ENCODE measurements around the gene ZNF574.
"Not testable (repeated sequence)": the region's sequence is repeated elsewhere in the genome, so short reads cannot be mapped to it uniquely, and the experiment has no call there.

The ZNF574 gene
- total RNA-seq = 16.6 to 46.1 (median 24.1) reads per million in 4 donors

GRCh38 chr19:42075616-42076379 is at the start of gene ZNF574:
ZNF574 (plus strand) TSS chr19:42076166; CDS start chr19:42078607, 2,441 bp downstream.
- DNase-seq = peak; percentile 93 to 100 (median 97)

GRCh38 chr19:42028304-42029216 is 47.4 kb upstream of the ZNF574 start:
- DNase-seq = peak in 1 of 5 donors; percentile 11

GRCh38 chr19:42030645-42031440 is 45.1 kb upstream of the ZNF574 start:
- no peak for DNase-seq

GRCh38 chr19:42032431-42032830 is 43.5 kb upstream of the ZNF574 start:
- no peak for DNase-seq

GRCh38 chr19:42033413-42033812 is 42.6 kb upstream of the ZNF574 start:
- no peak for DNase-seq

- DNase-seq = peak; percentile 21 to 72 (median 54)
Observed at GRCh38 chr19:42034640-42035391, 41.1 kb upstream of the ZNF574 start.

GRCh38 chr19:42037649-42038048 is 38.3 kb upstream of the ZNF574 start:
- no peak for DNase-seq

- no peak for DNase-seq
Observed at GRCh38 chr19:42038666-42039065, 37.3 kb upstream of the ZNF574 start.

GRCh38 chr19:42040031-42040430 is 35.9 kb upstream of the ZNF574 start:
- DNase-seq = no peak

- not testable (repeated sequence) for DNase-seq
Observed at GRCh38 chr19:42040491-42040890, 35.5 kb upstream of the ZNF574 start.

GRCh38 chr19:42042455-42043170 is 33.4 kb upstream of the ZNF574 start:
- DNase-seq = no peak

- no peak for DNase-seq
Observed at GRCh38 chr19:42045575-42045974, 30.4 kb upstream of the ZNF574 start.

GRCh38 chr19:42048992-42049391 is 27.0 kb upstream of the ZNF574 start:
- DNase-seq = no peak

- DNase-seq = peak in 1 of 5 donors; percentile 45
Observed at GRCh38 chr19:42051166-42052115, 24.5 kb upstream of the ZNF574 start.

GRCh38 chr19:42052241-42052863 is 23.6 kb upstream of the ZNF574 start:
- DNase-seq = no peak

GRCh38 chr19:42053037-42053935 is 22.7 kb upstream of the ZNF574 start:
- no peak for DNase-seq

GRCh38 chr19:42054205-42054604 is 21.8 kb upstream of the ZNF574 start:
- no peak for DNase-seq

- DNase-seq = no peak
Observed at GRCh38 chr19:42057846-42058245, 18.1 kb upstream of the ZNF574 start.
